Measurements from ENCODE around the gene POTEG.
"Not testable (repeated sequence)": the region's sequence is repeated elsewhere in the genome, so short reads cannot be mapped to it uniquely, and the experiment has no call there.

DNA sequence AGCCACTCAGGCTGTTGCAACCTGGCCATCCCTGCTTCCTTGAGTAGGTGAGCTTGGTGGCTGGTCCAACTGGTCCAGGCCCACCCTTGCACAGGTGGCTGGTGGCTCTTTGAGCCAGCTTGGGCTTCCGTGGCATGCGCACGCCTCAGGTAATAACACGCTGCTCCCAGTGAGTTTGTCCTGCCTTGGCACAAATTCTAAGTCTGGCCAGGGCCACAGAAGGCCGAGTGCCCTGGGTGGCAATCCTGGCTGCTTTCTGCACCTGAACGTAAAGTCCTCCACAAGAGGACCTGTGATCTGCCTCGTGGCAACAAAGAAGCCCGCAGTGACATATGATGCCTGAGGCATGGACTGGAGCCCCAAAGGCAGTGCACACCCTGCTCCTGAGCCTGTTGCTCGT is 47.1 kb downstream of the POTEG start:
- TF ChIP-seq, protein P1, sequence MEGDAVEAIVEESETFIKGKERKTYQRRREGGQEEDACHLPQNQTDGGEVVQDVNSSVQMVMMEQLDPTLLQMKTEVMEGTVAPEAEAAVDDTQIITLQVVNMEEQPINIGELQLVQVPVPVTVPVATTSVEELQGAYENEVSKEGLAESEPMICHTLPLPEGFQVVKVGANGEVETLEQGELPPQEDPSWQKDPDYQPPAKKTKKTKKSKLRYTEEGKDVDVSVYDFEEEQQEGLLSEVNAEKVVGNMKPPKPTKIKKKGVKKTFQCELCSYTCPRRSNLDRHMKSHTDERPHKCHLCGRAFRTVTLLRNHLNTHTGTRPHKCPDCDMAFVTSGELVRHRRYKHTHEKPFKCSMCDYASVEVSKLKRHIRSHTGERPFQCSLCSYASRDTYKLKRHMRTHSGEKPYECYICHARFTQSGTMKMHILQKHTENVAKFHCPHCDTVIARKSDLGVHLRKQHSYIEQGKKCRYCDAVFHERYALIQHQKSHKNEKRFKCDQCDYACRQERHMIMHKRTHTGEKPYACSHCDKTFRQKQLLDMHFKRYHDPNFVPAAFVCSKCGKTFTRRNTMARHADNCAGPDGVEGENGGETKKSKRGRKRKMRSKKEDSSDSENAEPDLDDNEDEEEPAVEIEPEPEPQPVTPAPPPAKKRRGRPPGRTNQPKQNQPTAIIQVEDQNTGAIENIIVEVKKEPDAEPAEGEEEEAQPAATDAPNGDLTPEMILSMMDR (IDR thresholded peaks at IDR 0.05): not testable (repeated sequence)
- not testable (repeated sequence) for TF ChIP-seq POLR2A (IDR thresholded peaks at IDR 0.05)
